Measurements from ENCODE around the gene HESX1. TPM values are rescaled to one million over a fixed set of nuclear protein-coding genes. Genes with fewer than 3 reads are reported as not detected.

The HESX1 gene
- total and polyA plus RNA-seq, 2 of the 13 experiments (the other 11 are each of a cell fraction or from before 2014, with no cell fraction given): 0.57 to 0.75 TPM

DNA sequence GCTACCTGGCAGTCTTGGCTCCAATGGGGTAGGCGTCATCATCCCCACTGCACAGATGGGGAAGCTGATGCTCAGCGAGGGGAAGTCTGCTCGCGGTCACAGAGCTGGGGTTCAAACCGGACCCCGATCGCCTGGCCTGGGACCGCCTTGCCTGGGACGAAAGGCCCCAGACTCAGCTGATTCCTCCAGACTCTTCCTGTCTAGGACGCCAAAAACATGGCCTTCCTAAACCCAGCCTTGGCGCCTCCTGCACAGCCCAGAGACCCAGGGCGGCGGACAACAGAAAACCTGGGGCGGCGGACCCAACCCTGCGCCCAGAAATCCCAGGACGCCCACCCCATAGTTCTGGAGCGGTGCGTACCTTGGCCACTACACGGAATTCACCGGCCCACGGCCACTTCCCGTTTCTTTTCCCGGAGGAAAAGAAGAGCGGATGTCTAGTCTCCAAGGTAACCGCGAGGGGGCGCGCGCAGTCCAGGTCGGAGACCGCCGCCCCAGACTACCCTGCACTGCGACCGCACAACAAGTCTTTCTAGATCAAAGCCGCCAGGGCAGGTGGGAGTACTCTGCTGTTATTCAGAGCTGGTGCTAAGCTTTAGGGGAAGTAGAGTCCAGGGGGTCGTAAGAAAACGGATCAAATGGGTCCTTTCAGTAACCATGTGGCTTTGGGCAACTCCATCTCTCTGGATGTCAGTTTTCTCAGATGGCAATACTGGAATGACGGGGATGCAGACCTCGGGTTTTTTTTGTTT is 29.7 kb downstream of the HESX1 start (continued):
- TF ChIP-seq, protein P1, sequence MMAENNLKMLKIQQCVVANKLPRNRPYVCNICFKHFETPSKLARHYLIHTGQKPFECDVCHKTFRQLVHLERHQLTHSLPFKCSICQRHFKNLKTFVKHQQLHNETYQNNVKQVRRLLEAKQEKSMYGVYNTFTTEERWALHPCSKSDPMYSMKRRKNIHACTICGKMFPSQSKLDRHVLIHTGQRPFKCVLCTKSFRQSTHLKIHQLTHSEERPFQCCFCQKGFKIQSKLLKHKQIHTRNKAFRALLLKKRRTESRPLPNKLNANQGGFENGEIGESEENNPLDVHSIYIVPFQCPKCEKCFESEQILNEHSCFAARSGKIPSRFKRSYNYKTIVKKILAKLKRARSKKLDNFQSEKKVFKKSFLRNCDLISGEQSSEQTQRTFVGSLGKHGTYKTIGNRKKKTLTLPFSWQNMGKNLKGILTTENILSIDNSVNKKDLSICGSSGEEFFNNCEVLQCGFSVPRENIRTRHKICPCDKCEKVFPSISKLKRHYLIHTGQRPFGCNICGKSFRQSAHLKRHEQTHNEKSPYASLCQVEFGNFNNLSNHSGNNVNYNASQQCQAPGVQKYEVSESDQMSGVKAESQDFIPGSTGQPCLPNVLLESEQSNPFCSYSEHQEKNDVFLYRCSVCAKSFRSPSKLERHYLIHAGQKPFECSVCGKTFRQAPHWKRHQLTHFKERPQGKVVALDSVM (CRISPR knock-in tag; IDR thresholded peaks at IDR 0.05): no peak
- no peak for TF ChIP-seq FOXJ3 (CRISPR knock-in tag; IDR thresholded peaks at IDR 0.05; ENCODE audit: borderline replicate concordance)
- TF ChIP-seq, protein P2, sequence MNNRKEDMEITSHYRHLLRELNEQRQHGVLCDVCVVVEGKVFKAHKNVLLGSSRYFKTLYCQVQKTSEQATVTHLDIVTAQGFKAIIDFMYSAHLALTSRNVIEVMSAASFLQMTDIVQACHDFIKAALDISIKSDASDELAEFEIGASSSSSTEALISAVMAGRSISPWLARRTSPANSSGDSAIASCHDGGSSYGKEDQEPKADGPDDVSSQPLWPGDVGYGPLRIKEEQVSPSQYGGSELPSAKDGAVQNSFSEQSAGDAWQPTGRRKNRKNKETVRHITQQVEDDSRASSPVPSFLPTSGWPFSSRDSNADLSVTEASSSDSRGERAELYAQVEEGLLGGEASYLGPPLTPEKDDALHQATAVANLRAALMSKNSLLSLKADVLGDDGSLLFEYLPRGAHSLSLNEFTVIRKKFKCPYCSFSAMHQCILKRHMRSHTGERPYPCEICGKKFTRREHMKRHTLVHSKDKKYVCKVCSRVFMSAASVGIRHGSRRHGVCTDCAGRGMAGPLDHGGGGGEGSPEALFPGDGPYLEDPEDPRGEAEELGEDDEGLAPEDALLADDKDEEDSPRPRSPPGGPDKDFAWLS (CRISPR knock-in tag; IDR thresholded peaks at IDR 0.05; ENCODE audit: borderline replicate concordance): no peak
- TF ChIP-seq, protein P3, sequence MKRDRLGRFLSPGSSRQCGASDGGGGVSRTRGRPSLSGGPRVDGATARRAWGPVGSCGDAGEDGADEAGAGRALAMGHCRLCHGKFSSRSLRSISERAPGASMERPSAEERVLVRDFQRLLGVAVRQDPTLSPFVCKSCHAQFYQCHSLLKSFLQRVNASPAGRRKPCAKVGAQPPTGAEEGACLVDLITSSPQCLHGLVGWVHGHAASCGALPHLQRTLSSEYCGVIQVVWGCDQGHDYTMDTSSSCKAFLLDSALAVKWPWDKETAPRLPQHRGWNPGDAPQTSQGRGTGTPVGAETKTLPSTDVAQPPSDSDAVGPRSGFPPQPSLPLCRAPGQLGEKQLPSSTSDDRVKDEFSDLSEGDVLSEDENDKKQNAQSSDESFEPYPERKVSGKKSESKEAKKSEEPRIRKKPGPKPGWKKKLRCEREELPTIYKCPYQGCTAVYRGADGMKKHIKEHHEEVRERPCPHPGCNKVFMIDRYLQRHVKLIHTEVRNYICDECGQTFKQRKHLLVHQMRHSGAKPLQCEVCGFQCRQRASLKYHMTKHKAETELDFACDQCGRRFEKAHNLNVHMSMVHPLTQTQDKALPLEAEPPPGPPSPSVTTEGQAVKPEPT (CRISPR knock-in tag; IDR thresholded peaks at IDR 0.05; ENCODE audit: low read depth): no peak
- TF ChIP-seq MXD4 (CRISPR knock-in tag; IDR thresholded peaks at IDR 0.05): no peak
- TF ChIP-seq HNRNPUL1 (IDR thresholded peaks at IDR 0.05; ENCODE audit: low read depth, low read length): no peak
- TF ChIP-seq, protein P4, sequence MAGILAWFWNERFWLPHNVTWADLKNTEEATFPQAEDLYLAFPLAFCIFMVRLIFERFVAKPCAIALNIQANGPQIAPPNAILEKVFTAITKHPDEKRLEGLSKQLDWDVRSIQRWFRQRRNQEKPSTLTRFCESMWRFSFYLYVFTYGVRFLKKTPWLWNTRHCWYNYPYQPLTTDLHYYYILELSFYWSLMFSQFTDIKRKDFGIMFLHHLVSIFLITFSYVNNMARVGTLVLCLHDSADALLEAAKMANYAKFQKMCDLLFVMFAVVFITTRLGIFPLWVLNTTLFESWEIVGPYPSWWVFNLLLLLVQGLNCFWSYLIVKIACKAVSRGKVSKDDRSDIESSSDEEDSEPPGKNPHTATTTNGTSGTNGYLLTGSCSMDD (CRISPR knock-in tag; IDR thresholded peaks at IDR 0.05): no peak
- no peak for TF ChIP-seq ZNF20 (CRISPR knock-in tag; IDR thresholded peaks at IDR 0.05)
- TF ChIP-seq, protein P5, sequence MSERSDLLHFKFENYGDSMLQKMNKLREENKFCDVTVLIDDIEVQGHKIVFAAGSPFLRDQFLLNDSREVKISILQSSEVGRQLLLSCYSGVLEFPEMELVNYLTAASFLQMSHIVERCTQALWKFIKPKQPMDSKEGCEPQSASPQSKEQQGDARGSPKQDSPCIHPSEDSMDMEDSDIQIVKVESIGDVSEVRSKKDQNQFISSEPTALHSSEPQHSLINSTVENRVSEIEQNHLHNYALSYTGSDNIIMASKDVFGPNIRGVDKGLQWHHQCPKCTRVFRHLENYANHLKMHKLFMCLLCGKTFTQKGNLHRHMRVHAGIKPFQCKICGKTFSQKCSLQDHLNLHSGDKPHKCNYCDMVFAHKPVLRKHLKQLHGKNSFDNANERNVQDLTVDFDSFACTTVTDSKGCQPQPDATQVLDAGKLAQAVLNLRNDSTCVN (CRISPR knock-in tag; IDR thresholded peaks at IDR 0.05; ENCODE audit: borderline replicate concordance): no peak
- TF ChIP-seq PCBP2 (optimal IDR thresholded peaks at IDR 0.05; ENCODE audit: low read depth, low read length, poor library complexity, severe bottlenecking): no peak
- TF ChIP-seq NCOA2 (CRISPR knock-in tag; IDR thresholded peaks at IDR 0.05): no peak
- TF ChIP-seq TEAD3 (CRISPR knock-in tag; optimal IDR thresholded peaks at IDR 0.05; ENCODE audit: borderline replicate concordance): peak; percentile 19
- no peak for TF ChIP-seq U2AF1 (optimal IDR thresholded peaks at IDR 0.05; ENCODE audit: low read depth, low read length)
- TF ChIP-seq SMC3 (IDR thresholded peaks at IDR 0.05; ENCODE audit: low read length): peak; percentile 16; the same call in 1 of the 2 replicates
- TF ChIP-seq, protein P6, sequence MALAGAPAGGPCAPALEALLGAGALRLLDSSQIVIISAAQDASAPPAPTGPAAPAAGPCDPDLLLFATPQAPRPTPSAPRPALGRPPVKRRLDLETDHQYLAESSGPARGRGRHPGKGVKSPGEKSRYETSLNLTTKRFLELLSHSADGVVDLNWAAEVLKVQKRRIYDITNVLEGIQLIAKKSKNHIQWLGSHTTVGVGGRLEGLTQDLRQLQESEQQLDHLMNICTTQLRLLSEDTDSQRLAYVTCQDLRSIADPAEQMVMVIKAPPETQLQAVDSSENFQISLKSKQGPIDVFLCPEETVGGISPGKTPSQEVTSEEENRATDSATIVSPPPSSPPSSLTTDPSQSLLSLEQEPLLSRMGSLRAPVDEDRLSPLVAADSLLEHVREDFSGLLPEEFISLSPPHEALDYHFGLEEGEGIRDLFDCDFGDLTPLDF (CRISPR knock-in tag; IDR thresholded peaks at IDR 0.05): no peak
- TF ChIP-seq HNF4G (IDR thresholded peaks at IDR 0.05; ENCODE audit: borderline replicate concordance, low read depth, low read length): no peak
- TF ChIP-seq HNF4G (CRISPR knock-in tag; IDR thresholded peaks at IDR 0.05; ENCODE audit: borderline replicate concordance, low read depth): no peak
- TF ChIP-seq ZNF768 (CRISPR knock-in tag; IDR thresholded peaks at IDR 0.05): peak; percentile 13; the same call in 1 of the 2 replicates
- TF ChIP-seq ZNF232 (CRISPR knock-in tag; IDR thresholded peaks at IDR 0.05; ENCODE audit: borderline replicate concordance): peak; percentile 30; the same call in 1 of the 2 replicates
- TF ChIP-seq ZC3H13 (CRISPR knock-in tag; IDR thresholded peaks at IDR 0.05): no peak
